Astrocyte of the spinal cord (primary cell): ENCODE data around the gene KCNJ15.

Experiments used
- DNase-seq: peaks from one replicate; pipeline ENCODE4 v3.0.0; 2011; ENCODE audit warnings: low read depth, low spot score
- H3K4me3 ChIP-seq: 2 replicates; pipeline ENCODE4 v1.5.1; 2011; ENCODE audit warnings: low read depth, mild to moderate bottlenecking, low read length, moderate library complexity
- CTCF ChIP-seq: IDR thresholded peaks from 2 replicates; pipeline ENCODE4 v1.5.1; 2012; ENCODE audit warnings: low read depth, mild to moderate bottlenecking, low read length, inconsistent platforms
- in situ Hi-C: cut with HindIII; loops from 2 replicates; pipeline ENCODE4 v1.10.0; 2017; ENCODE audit warnings: low sequenced_read_pairs

Gene KCNJ15

DNA sequence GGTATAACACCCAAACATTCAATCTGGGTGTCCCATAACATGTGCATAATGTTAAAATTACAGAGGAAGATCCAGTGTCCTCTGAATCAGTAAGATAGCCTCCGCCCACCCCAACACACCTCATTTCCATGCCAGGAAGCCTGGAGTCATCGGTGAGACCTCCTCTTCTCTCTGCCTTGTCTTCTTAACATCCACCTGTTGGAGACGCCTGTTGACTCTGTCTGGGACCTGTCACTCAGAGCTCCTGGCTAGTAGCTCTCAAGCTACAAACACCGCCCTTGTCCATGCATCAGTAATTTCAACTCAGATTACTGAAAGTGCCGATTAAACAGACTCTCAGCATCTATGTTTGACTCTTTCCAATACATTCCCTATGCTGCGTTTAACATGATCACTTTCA, 27.4 kb downstream of the KCNJ15 start:
- TF ChIP-seq CTCF: no peak
- DNase-seq: no peak
- H3K4me3 ChIP-seq: no peak overlapping the region
- in situ Hi-C loops: no loop called here

DNA sequence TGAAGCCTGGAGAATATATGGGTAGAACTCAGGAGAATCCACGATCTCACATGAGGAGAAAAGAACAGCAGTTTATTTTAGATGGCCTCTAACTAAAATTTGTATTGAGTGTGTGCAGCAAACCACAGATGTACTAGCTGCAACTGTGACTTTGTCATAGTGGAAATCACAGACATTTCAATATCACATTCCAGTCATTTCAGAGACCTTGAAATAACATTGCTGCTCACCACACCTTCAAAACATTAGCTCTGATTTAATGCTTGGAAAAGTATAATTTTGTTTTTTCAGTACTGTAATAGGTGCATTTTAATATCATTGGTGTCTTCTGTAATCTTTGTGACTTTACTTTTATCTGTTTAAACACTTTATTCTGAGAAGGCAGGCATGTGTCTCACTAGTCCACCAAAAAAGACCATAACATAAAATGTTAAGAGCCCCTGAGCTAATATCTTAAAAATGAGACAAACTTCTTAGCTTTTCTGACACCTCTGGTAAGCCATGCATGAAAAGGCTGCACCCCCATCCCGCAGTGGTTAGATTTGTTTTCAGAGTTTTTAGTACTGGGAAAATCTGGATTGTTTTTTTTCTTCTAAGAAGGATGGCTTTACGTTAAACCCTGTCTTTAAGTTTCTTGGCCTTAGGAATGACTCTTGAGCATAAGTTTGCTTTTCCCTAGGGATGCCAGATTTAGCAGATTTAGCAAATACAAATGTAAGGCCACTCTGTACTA, 30.1 kb downstream of the KCNJ15 start:
- no peak for TF ChIP-seq CTCF
- in situ Hi-C loops: no loop called here
- peak; percentile 67 for DNase-seq
- no peak overlapping the region for H3K4me3 ChIP-seq

GRCh38 chr21:38287476-38287875, 30.7 kb downstream of the KCNJ15 start:
- no peak overlapping the region for H3K4me3 ChIP-seq
- in situ Hi-C loops: no loop called here
- DNase-seq: no peak
- TF ChIP-seq CTCF: no peak

DNA sequence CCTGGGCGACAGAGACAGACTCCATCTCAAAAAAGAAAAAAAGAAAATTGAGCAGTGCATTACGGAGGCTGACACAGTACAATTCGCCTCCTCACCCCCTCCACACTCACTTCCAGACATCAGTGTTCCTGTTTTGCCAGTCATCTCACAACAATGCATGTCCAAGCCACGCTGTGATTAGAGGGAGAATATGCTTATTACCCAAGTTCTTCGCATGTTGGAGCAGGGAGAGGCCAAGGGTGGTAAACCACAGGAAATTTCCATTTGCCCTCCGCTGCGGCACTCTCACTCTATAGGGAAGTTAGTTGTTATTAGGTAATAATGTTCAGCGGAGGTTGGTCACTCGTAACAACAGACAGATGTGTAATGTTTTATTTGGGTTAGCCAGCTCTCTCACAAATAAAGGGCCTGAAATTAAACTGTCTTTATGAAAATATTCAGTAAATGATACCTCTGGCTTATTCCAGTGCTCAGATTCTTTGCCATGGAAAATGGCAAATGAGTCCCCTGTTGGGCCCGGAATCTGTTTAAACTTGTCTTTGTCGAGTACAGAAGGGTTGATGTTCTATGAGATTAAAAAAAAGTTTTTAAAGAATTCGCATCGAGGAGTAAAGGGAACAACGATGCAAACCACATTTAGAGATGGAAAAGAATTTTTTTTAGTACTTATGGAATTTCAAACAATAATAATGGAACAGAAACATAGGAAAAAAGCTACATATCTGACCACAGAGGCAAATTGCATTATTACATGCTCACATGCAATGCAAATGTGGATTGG, 33.1 kb downstream of the KCNJ15 start:
- in situ Hi-C loops: no loop called here
- peak; percentile 100 for DNase-seq
- H3K4me3 ChIP-seq: no peak overlapping the region
- no peak for TF ChIP-seq CTCF

DNA sequence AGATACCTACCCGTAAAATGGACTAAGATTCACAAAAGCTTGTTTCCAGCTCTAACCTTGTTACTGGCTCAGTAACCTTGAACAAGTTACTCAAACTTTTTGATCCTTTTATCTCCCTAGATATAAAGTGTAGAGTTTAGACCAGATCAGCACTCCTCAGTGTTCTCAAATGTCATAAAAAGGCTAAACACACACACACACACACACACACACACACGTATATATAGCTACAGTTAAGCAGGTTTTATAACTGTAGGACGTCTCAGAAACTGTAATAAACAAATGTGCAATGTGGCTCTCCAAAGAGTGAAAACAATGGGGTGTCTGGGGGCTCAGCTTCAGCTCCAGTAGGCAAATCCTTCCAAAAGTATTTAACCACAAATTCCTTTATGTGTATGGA, 34.0 kb downstream of the KCNJ15 start:
- in situ Hi-C loops: no loop called here

GRCh38 chr21:38291874-38292273, 35.1 kb downstream of the KCNJ15 start:
- DNase-seq: no peak
- in situ Hi-C loops: no loop called here
- no peak overlapping the region for H3K4me3 ChIP-seq
- no peak for TF ChIP-seq CTCF

More for the DNA sequence above, 34.0 kb downstream of the KCNJ15 start:
- DNase-seq: no peak
- no peak overlapping the region for H3K4me3 ChIP-seq
- TF ChIP-seq CTCF: no peak
